IPS-20b (cell line): ENCODE data around the gene ZNF91.
A peak's percentile ranks its signal among the peaks of the same experiment; 100 is the strongest.
"Not testable (repeated sequence)": the region's sequence is repeated elsewhere in the genome, so short reads cannot be mapped to it uniquely, and the experiment has no call there.

ENCODE experiments used
- H3K27ac ChIP-seq: one replicate; pipeline ENCODE4 v1.5.1; 2013; ENCODE audit warnings: low read length
- H3K27me3 ChIP-seq: 2 replicates; pipeline ENCODE4 v1.6.1; 2013; ENCODE audit warnings: mild to moderate bottlenecking, low read length, inconsistent platforms; ENCODE audit not compliant: insufficient read depth
- H3K36me3 ChIP-seq: 2 replicates; pipeline ENCODE4 v1.6.1; 2013; ENCODE audit warnings: low read depth, mild to moderate bottlenecking, inconsistent platforms, low read length, moderate library complexity; ENCODE audit not compliant: insufficient read depth
- H3K4me1 ChIP-seq: 2 replicates; pipeline ENCODE4 v1.6.1; 2013; ENCODE audit warnings: mild to moderate bottlenecking, control low read depth, inconsistent platforms, low read length, moderate library complexity; ENCODE audit not compliant: insufficient read depth
- H3K4me3 ChIP-seq: 2 replicates; pipeline ENCODE4 v1.5.1; 2013; ENCODE audit warnings: mild to moderate bottlenecking, low read length, inconsistent platforms
- H3K9ac ChIP-seq: 2 replicates; pipeline ENCODE4 v1.6.1; 2013; ENCODE audit warnings: low read depth, mild to moderate bottlenecking, inconsistent platforms, low read length, moderate library complexity
- H3K9me3 ChIP-seq: 2 replicates; pipeline ENCODE4 v1.6.1; 2013; ENCODE audit warnings: mild to moderate bottlenecking, low read depth, low read length, inconsistent platforms; ENCODE audit not compliant: insufficient read depth

The ZNF91 gene

GRCh38 chr19:23395041-23395721, at the start of gene ZNF91:
Gene ZNF91 (minus strand): TSS chr19:23395471. CDS start chr19:23395354, 117 bp downstream.
- H3K9me3 ChIP-seq, result no peaks in the 10 kb centered on the region
- H3K4me3 ChIP-seq, result peak within 1 kb of the TSS; percentile 98
- H3K9ac ChIP-seq, result peak within 1 kb of the TSS; percentile 99
- H3K4me1 ChIP-seq, result peaks cover 3% of the 10 kb centered on the region; the same call in 1 of the 2 replicates
- peaks cover 28% of the 10 kb centered on the region for H3K36me3 ChIP-seq
- H3K27ac ChIP-seq, result peak within 1 kb of the TSS; percentile 97
- H3K27me3 ChIP-seq, result no peaks in the 10 kb centered on the region

DNA sequence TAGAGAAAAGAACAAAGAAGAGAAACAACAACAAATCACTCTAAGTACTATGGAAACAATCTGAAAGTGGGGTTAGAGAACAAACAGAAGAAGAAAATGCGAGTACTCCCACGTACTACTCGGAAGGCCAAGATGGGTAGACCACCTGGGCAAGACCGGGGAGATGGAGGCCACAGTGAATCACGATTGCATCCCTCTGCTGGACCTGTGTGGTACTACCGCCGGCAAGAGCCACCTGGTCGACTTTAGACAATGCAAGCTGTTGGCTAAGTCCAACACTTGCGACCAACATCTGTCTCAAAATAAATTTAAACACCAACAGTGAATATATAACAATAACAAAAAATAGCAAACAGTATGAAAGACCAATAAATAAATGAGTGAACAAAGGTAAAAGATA, 45.5 kb upstream of the ZNF91 start:
- Histone ChIP-seq H3K4me3 (no peak overlapping the region), H3K4me1 (no peaks in the 10 kb centered on the region), H3K27me3 (no peaks in the 10 kb centered on the region), H3K36me3 (no peaks in the 10 kb centered on the region), H3K27ac (no peak overlapping the region), H3K9me3 (peaks cover 83% of the 10 kb centered on the region), H3K9ac (no peak overlapping the region)

- H3K27me3 ChIP-seq, result no peaks in the 10 kb centered on the region
- no peaks in the 10 kb centered on the region for H3K36me3 ChIP-seq
- H3K9me3 ChIP-seq, result peaks cover 78% of the 10 kb centered on the region
These were observed 44.9 kb upstream of the ZNF91 start for GRCh38 chr19:23440207-23440606.

DNA sequence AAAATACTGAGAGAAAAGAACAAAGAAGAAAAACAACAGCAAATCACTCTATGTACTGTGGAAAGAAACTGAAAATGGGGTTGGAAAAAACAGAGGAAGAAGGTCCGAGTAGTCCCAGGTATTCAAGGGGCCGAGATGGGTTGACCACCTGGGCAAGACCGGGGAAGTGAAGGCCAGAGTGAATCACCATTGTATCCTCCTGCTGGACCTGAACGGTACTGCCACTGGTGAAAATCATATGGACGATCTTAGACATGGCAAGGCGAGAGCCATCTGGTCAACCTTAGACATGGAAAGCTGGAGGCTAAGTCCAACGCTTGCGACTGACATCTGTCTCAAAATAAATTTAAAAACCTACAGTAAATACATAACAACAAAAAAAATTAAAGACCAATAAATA, 44.4 kb upstream of the ZNF91 start:
- no peak overlapping the region for H3K27ac ChIP-seq
- no peaks in the 10 kb centered on the region for H3K4me1 ChIP-seq
- H3K36me3 ChIP-seq, result no peaks in the 10 kb centered on the region
- no peak overlapping the region for H3K4me3 ChIP-seq
- H3K27me3 ChIP-seq, result no peaks in the 10 kb centered on the region
- no peak overlapping the region for H3K9ac ChIP-seq
- peaks cover 72% of the 10 kb centered on the region for H3K9me3 ChIP-seq

More at GRCh38 chr19:23440207-23440606, 44.9 kb upstream of the ZNF91 start:
- H3K4me3 ChIP-seq, result no peak overlapping the region
- H3K9ac ChIP-seq, result no peak overlapping the region
- H3K4me1 ChIP-seq, result no peaks in the 10 kb centered on the region
- no peak overlapping the region for H3K27ac ChIP-seq

- Histone ChIP-seq H3K9ac (no peak overlapping the region), H3K9me3 (peaks cover 58% of the 10 kb centered on the region), H3K4me3 (no peak overlapping the region), H3K27ac (no peak overlapping the region), H3K4me1 (no peaks in the 10 kb centered on the region), H3K36me3 (no peaks in the 10 kb centered on the region), H3K27me3 (no peaks in the 10 kb centered on the region)
These were observed 42.6 kb upstream of the ZNF91 start for GRCh38 chr19:23437901-23438300.

DNA sequence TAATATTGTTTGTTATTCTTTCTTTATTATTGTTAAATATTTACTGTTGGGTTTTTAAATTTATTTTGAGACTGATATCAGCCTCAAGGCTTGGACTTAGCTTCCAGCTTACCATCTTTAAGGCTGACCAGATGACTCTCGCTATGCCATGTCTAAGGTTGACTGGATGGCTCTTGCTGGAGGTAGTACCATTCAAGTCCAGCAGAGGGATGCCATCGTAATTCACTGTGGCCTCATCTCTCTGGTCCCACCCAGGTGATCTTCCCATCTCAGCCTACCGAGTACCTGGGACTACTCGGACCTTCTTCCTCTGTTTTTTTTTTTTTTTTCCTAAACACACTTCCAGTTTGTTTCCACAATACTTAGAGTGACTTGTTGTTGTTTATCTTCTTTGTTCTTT, 41.7 kb upstream of the ZNF91 start:
- H3K36me3 ChIP-seq, result no peaks in the 10 kb centered on the region
- no peaks in the 10 kb centered on the region for H3K27me3 ChIP-seq
- H3K9me3 ChIP-seq, result peaks cover 51% of the 10 kb centered on the region

GRCh38 chr19:23436318-23436717, 41.0 kb upstream of the ZNF91 start:
- peaks cover 45% of the 10 kb centered on the region for H3K9me3 ChIP-seq

More for the DNA sequence above, 41.7 kb upstream of the ZNF91 start:
- Histone ChIP-seq H3K4me1 (no peaks in the 10 kb centered on the region), H3K4me3 (no peak overlapping the region), H3K9ac (no peak overlapping the region), H3K27ac (no peak overlapping the region)

GRCh38 chr19:23420824-23421223, 25.6 kb upstream of the ZNF91 start:
- no peaks in the 10 kb centered on the region for H3K4me1 ChIP-seq
- H3K9ac ChIP-seq, result no peak overlapping the region
- peaks cover 3% of the 10 kb centered on the region for H3K9me3 ChIP-seq
- no peaks in the 10 kb centered on the region for H3K36me3 ChIP-seq
- no peak overlapping the region for H3K4me3 ChIP-seq
- H3K27ac ChIP-seq, result no peak overlapping the region
- H3K27me3 ChIP-seq, result no peaks in the 10 kb centered on the region

More at GRCh38 chr19:23436318-23436717, 41.0 kb upstream of the ZNF91 start:
- no peaks in the 10 kb centered on the region for H3K27me3 ChIP-seq
- H3K4me1 ChIP-seq, result no peaks in the 10 kb centered on the region
- H3K36me3 ChIP-seq, result no peaks in the 10 kb centered on the region
- H3K27ac ChIP-seq, result no peak overlapping the region
- no peak overlapping the region for H3K9ac ChIP-seq
- H3K4me3 ChIP-seq, result no peak overlapping the region

DNA sequence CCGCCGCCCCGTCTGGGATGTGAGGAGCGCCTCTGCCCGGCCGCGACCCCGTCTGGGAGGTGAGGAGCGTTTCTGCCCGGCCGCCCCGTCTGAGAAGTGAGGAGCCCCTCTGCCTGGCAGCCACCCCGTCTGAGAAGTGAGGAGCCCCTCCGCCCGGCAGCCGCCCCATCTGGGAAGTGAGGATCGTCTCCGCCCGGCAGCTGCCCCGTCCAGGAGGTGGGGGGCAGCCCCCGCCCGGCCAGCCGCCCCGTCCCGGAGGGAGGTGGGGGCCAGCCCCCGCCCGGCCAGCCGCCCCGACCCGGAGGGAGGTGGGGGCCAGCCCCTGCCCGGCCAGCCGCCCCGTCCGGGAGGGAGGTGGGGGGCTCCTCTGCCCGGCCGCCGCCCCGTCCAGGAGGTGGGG, 24.0 kb upstream of the ZNF91 start:
- not testable (repeated sequence) for H3K9ac ChIP-seq, H3K36me3 ChIP-seq, H3K4me3 ChIP-seq, H3K9me3 ChIP-seq, H3K4me1 ChIP-seq, H3K27ac ChIP-seq, H3K27me3 ChIP-seq

DNA sequence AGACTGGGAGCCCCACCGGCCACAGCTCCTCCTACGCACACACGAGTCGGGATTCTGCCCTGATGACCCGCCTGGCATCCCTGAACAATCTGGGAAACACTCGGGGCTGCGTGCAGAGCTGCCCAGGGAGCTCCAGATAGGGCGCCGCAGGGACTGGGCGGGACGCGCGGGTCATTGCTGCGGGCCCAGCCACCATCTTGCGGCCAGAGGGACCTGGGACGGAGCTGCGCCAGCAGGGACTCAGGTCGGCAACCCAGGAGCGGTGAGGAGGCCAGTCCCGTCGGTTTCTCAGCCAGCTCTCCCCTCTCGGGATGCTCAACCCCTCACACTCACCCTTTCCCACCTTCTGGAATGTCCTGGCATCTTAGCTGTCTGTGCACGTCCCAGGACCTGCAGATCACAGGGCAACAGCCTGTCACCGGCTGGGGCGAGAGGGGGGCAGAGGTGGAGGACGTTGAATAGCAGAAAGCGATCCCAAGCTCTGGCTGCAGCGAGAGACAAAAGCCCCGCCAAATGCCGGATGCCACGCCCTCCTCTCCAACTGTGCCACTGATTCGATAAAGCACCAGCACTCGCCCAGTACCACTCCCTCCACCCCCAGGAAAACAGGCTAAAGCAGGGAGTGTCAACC, 20.4 kb upstream of the ZNF91 start:
- peaks cover 6% of the 10 kb centered on the region; the same call in 1 of the 2 replicates for H3K36me3 ChIP-seq
- H3K27me3 ChIP-seq, result no peaks in the 10 kb centered on the region
- H3K9me3 ChIP-seq, result no peaks in the 10 kb centered on the region
- peak overlapping the region; percentile 80 for H3K27ac ChIP-seq
- peak overlapping the region; percentile 97 for H3K4me3 ChIP-seq
- peak overlapping the region; percentile 96 for H3K9ac ChIP-seq
- H3K4me1 ChIP-seq, result peaks cover 4% of the 10 kb centered on the region

DNA sequence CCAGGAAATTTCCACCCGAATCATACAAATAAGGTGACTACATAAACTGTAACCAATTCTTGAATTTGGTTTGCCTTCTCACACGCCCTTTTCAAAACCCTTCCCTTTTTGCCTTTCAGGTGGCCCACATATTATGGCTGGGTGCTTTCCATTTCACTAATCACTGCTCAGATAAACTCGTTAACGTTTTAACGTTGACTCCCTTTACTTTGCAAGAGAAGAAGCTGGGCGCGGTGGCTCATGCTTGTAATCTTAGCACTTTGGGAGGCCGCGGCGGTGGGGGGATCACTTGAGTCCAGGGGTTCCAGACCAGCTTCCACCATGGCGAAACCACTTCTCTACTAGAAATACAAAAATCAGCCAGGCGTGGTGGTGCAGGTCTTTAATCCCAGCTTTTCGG, 19.8 kb upstream of the ZNF91 start:
- Histone ChIP-seq H3K4me1 (peaks cover 4% of the 10 kb centered on the region), H3K27ac (peak overlapping the region; percentile 80), H3K9me3 (no peaks in the 10 kb centered on the region), H3K27me3 (no peaks in the 10 kb centered on the region), H3K9ac (peak overlapping the region; percentile 96), H3K36me3 (peaks cover 6% of the 10 kb centered on the region; the same call in 1 of the 2 replicates), H3K4me3 (peak overlapping the region; percentile 97)

DNA sequence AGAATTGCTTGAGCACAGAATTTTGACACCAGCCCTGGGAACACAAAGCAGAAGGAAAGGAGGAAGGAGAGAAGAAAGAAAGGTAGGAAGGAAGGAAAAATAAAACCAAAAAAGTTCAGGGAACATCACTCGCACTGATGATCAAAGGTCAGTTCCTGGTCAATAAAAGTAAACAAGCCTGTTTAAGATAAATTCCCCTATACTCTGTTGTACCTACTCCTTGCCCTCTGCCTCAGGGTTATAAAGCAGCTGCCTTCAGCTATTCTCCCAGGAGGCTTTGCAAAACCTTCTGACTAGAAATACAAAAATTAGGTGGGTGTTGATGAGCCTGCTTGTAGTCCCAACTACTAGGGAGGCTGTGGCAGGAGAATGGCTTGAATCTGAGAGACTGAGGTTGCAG, 14.9 kb upstream of the ZNF91 start:
- Histone ChIP-seq H3K36me3 (peaks cover 29% of the 10 kb centered on the region), H3K4me3 (no peak overlapping the region)

More for the DNA sequence above, 14.9 kb upstream of the ZNF91 start:
- Histone ChIP-seq H3K27ac (no peak overlapping the region), H3K9me3 (no peaks in the 10 kb centered on the region), H3K27me3 (no peaks in the 10 kb centered on the region), H3K4me1 (peaks cover 4% of the 10 kb centered on the region), H3K9ac (no peak overlapping the region)
